Parathyroid adenoma (tissue), 2 donors: ENCODE data around the gene SORBS1.

ENCODE experiments used
- H2AFZ ChIP-seq: fragments of 300-600 bp; sonication (generic); one replicate; pipeline ENCODE4 v1.7.0; 2017; ENCODE audit warnings: antibody characterized with exemption, mild to moderate bottlenecking
- H3K27ac ChIP-seq: fragments of 300-600 bp; sonication (generic); one replicate; pipeline ENCODE4 v1.7.0; 2017
- H3K27me3 ChIP-seq: fragments of 300-600 bp; sonication (generic); one replicate; pipeline ENCODE4 v1.7.0; 2017; ENCODE audit warnings: low read length; ENCODE audit not compliant: control insufficient read depth, insufficient read depth
- H3K36me3 ChIP-seq: fragments of 300-600 bp; sonication (generic); one replicate; pipeline ENCODE4 v1.7.0; 2017; ENCODE audit warnings: low read length; ENCODE audit not compliant: control insufficient read depth, insufficient read depth
- H3K4me1 ChIP-seq: fragments of 300-600 bp; sonication (generic); one replicate; pipeline ENCODE4 v1.7.0; 2017; ENCODE audit warnings: control low read depth
- H3K4me2 ChIP-seq: fragments of 300-600 bp; sonication (generic); one replicate; pipeline ENCODE4 v1.7.0; 2017; ENCODE audit warnings: low read length
- H3K4me3 ChIP-seq: fragments of 300-600 bp; sonication (generic); one replicate; pipeline ENCODE4 v1.7.0; 2017; ENCODE audit warnings: low read depth, low read length
- H3K79me2 ChIP-seq: fragments of 300-600 bp; sonication (generic); one replicate; pipeline ENCODE4 v1.7.0; 2017; ENCODE audit warnings: control low read depth
- H3K9ac ChIP-seq: fragments of 300-600 bp; sonication (generic); one replicate; pipeline ENCODE4 v1.7.0; 2017; ENCODE audit warnings: mild to moderate bottlenecking
- H3K9me3 ChIP-seq: fragments of 300-600 bp; sonication (generic); one replicate; pipeline ENCODE4 v1.7.0; 2017; ENCODE audit warnings: low read length; ENCODE audit not compliant: control insufficient read depth
- CTCF ChIP-seq: fragments of 300-600 bp; sonication (generic); IDR thresholded peaks from one replicate; pipeline ENCODE4 v1.7.0; 2017; ENCODE audit warnings: antibody characterized with exemption, mild to moderate bottlenecking
- donor health status: primary hyperparathyroidism.

The SORBS1 gene

GRCh38 chr10:95276367-95277200 lies 284.6 kb downstream of the SORBS1 start:
- Histone ChIP-seq H3K4me3 (no peak overlapping the region), H2AFZ (no peak overlapping the region), H3K4me2 (no peak overlapping the region), H3K79me2 (peaks cover 18% of the 10 kb centered on the region), H3K36me3 (no peaks in the 10 kb centered on the region), H3K4me1 (peaks cover 15% of the 10 kb centered on the region), H3K27ac (peak overlapping the region; percentile 63), H3K27me3 (no peaks in the 10 kb centered on the region), H3K9me3 (no peaks in the 10 kb centered on the region), H3K9ac (no peak overlapping the region)
- no peak for TF ChIP-seq CTCF

GRCh38 chr10:95275726-95276366 lies 285.3 kb downstream of the SORBS1 start:
- H3K9ac ChIP-seq: no peak overlapping the region

GRCh38 chr10:95273393-95274312 lies 287.5 kb downstream of the SORBS1 start:
- peak overlapping the region; percentile 64 for H3K27ac ChIP-seq
- no peak overlapping the region for H3K9ac ChIP-seq
- peak overlapping the region; percentile 6 for H3K4me2 ChIP-seq
- peaks cover 13% of the 10 kb centered on the region for H3K4me1 ChIP-seq
- H2AFZ ChIP-seq: peak overlapping the region; percentile 33
- no peaks in the 10 kb centered on the region for H3K27me3 ChIP-seq
- H3K79me2 ChIP-seq: peaks cover 12% of the 10 kb centered on the region
- H3K9me3 ChIP-seq: no peaks in the 10 kb centered on the region
- H3K36me3 ChIP-seq: no peaks in the 10 kb centered on the region
- H3K4me3 ChIP-seq: no peak overlapping the region
- no peak for TF ChIP-seq CTCF

More at GRCh38 chr10:95275726-95276366, 285.3 kb downstream of the SORBS1 start:
- no peak overlapping the region for H2AFZ ChIP-seq
- TF ChIP-seq CTCF: no peak
- H3K4me2 ChIP-seq: peak overlapping the region; percentile 9
- H3K27ac ChIP-seq: peak overlapping the region; percentile 63
- H3K79me2 ChIP-seq: peaks cover 15% of the 10 kb centered on the region
- H3K27me3 ChIP-seq: no peaks in the 10 kb centered on the region
- no peaks in the 10 kb centered on the region for H3K9me3 ChIP-seq
- no peak overlapping the region for H3K4me3 ChIP-seq
- H3K4me1 ChIP-seq: peaks cover 15% of the 10 kb centered on the region
- H3K36me3 ChIP-seq: no peaks in the 10 kb centered on the region

GRCh38 chr10:95268438-95268837 lies 292.7 kb downstream of the SORBS1 start:
- Histone ChIP-seq H3K27me3 (no peaks in the 10 kb centered on the region), H3K4me3 (peak overlapping the region; percentile 1), H3K27ac (peak overlapping the region; percentile 66), H3K4me1 (peaks cover 16% of the 10 kb centered on the region), H3K9ac (peak overlapping the region; percentile 2), H3K79me2 (peaks cover 2% of the 10 kb centered on the region), H3K9me3 (no peaks in the 10 kb centered on the region), H3K36me3 (no peaks in the 10 kb centered on the region), H3K4me2 (peak overlapping the region; percentile 40), H2AFZ (peak overlapping the region; percentile 78)
- no peak for TF ChIP-seq CTCF
